Keratinocyte (primary cell): ENCODE data around the gene GPATCH2. TPM values are rescaled to one million over a fixed set of nuclear protein-coding genes. Genes with fewer than 3 reads are reported as not detected.

Source experiments
- DNase-seq: peaks from one replicate; pipeline ENCODE4 v3.0.0-alpha.2; 2011; ENCODE audit warnings: low read depth, missing footprints, low spot score
- FAIRE-seq: peaks from 2 replicates; lab custom pipeline; 2011; peaks lifted over from hg19 to GRCh38; lab: Jason Lieb, UNC
- H2AFZ ChIP-seq: 2 replicates; pipeline ENCODE4 v1.6.0; 2012; ENCODE audit warnings: low read length, control low read depth, inconsistent platforms; ENCODE audit not compliant: control insufficient read depth
- H3K27ac ChIP-seq: 2 replicates; pipeline ENCODE4 v1.5.1; 2011; ENCODE audit warnings: low read length; ENCODE audit not compliant: control insufficient read depth, insufficient read depth
- H3K27me3 ChIP-seq: 3 replicates; pipeline ENCODE4 v1.6.0; 2011; ENCODE audit warnings: low read length; ENCODE audit not compliant: control insufficient read depth, insufficient read depth; ENCODE audit errors: extremely low read depth
- H3K36me3 ChIP-seq, 2 experiments: 2 replicates in 1 of 2; 3 replicates in 1 of 2; pipeline ENCODE4 v1.5.1; 2011; ENCODE audit warnings: low read length in 2 of 2, mild to moderate bottlenecking in 1 of 2; ENCODE audit not compliant: control insufficient read depth in 2 of 2, insufficient read depth in 2 of 2; ENCODE audit errors: extremely low read depth in 1 of 2
- H3K4me1 ChIP-seq: 3 replicates; pipeline ENCODE4 v1.5.1; 2011; ENCODE audit warnings: low read length; ENCODE audit not compliant: control insufficient read depth, insufficient read depth; ENCODE audit errors: extremely low read depth
- H3K4me2 ChIP-seq: 3 replicates; pipeline ENCODE4 v1.6.0; 2011; ENCODE audit warnings: low read depth, low read length; ENCODE audit not compliant: control insufficient read depth, insufficient read depth; ENCODE audit errors: extremely low read depth
- H3K4me3 ChIP-seq, 3 experiments: fragments of 200-600 bp in 1 of 3; sonication (generic) in 1 of 3; 2 replicates in 2 of 3; 3 replicates in 1 of 3; pipeline ENCODE4 v1.5.1; 2011 to 2016; ENCODE audit warnings: low read length in 3 of 3, mild to moderate bottlenecking in 3 of 3, control low read depth in 2 of 3, inconsistent platforms in 1 of 3, low read depth in 1 of 3, mixed read lengths in 1 of 3, mixed run types in 1 of 3, moderate library complexity in 1 of 3; ENCODE audit not compliant: control insufficient read depth in 2 of 3, insufficient read depth in 2 of 3; ENCODE audit errors: extremely low read depth in 1 of 3
- H3K79me2 ChIP-seq: 2 replicates; pipeline ENCODE4 v1.6.0; 2012; ENCODE audit warnings: low read length; ENCODE audit not compliant: control insufficient read depth, insufficient read depth
- H3K9ac ChIP-seq: 3 replicates; pipeline ENCODE4 v1.6.0; 2011; ENCODE audit warnings: low read length; ENCODE audit not compliant: control insufficient read depth, insufficient read depth; ENCODE audit errors: extremely low read depth
- H3K9me1 ChIP-seq: 3 replicates; pipeline ENCODE4 v1.6.0; 2011; ENCODE audit warnings: low read length; ENCODE audit not compliant: control insufficient read depth, insufficient read depth; ENCODE audit errors: extremely low read depth
- H3K9me3 ChIP-seq: 2 replicates; pipeline ENCODE4 v1.5.1; 2012; ENCODE audit warnings: low read depth, low read length; ENCODE audit not compliant: control insufficient read depth
- H4K20me1 ChIP-seq: 3 replicates; pipeline ENCODE4 v1.6.0; 2011; ENCODE audit warnings: low read length; ENCODE audit not compliant: control insufficient read depth, insufficient read depth; ENCODE audit errors: extremely low read depth
- CTCF ChIP-seq, 3 experiments: IDR thresholded peaks in 1 of 3; conservative IDR thresholded peaks in 1 of 3; optimal IDR thresholded peaks in 1 of 3; 2 replicates in 2 of 3; 3 replicates in 1 of 3; pipeline versions ENCODE3 to v1.5.1; 2011; ENCODE audit warnings: low read length in 3 of 3, mild to moderate bottlenecking in 3 of 3, moderate library complexity in 2 of 3, control low read depth in 1 of 3, inconsistent platforms in 1 of 3; ENCODE audit not compliant: insufficient read depth in 2 of 3; ENCODE audit errors: extremely low read depth in 1 of 3
- EZH2 ChIP-seq: IDR thresholded peaks from one replicate; pipeline ENCODE4 v1.6.1; 2012; ENCODE audit warnings: inconsistent platforms, mild to moderate bottlenecking, low read length, moderate library complexity
- dilution Hi-C: fragments of 300-500 bp; cut with MboI; formaldehyde crosslinking; loops from one replicate; pipeline ENCODE4 v1.7.0; 2020; ENCODE audit warnings: low sequenced_read_pairs; ENCODE audit not compliant: extremely low pct_ligation_motif_present
- polyA plus RNA-seq, 5 experiments: library from polyadenylated mRNA; depleted of rRNA in 3 of 5; stranded (reverse) in 3 of 5; stranded (forward) in 1 of 5; unstranded in 1 of 5; fragments of >200 nt; gene quantifications; 1 replicate in 1 of 5; 2 replicates in 3 of 5; 3 replicates in 1 of 5; pipeline versions ENCODE4 v1.2.1 to v1.2.3, GENCODE V29; 2011 to 2012; ENCODE audit warnings: missing spikeins in 2 of 5, low read depth in 1 of 5, low replicate concordance in 1 of 5

Gene GPATCH2
- polyA plus RNA-seq, 1 donor (not counting 4 experiments of a cell fraction or from before 2014, with no cell fraction given): 15.7 TPM

DNA sequence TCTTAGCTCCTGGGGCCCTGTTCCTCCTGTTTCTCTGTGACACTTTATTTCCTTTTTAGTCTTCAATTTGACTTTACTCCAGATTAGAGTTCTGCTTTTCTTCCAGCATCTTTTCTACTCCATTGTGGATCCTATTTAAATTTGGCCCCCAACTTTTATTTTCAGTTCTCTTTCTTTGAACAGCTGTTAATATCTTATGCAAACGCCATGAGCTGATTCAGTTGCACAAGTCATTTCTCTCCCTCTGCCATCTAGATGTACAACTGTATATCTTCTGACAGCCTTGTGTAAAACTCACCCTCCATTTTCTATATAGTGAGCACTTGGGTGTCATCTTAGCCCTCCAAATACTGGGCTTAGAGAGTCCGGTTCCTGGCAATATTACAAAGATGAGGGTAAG lies 42.5 kb upstream of the GPATCH2 start:
- Histone ChIP-seq H3K79me2 (no peaks in the 10 kb centered on the region), H3K36me3 (no peaks in the 10 kb centered on the region), H3K4me1 (no peaks in the 10 kb centered on the region), H3K27ac (no peak overlapping the region), H4K20me1 (no peaks in the 10 kb centered on the region), H3K9me3 (no peaks in the 10 kb centered on the region), H3K4me3 (no peak overlapping the region), H3K9ac (no peak overlapping the region), H2AFZ (no peak overlapping the region), H3K9me1 (no peaks in the 10 kb centered on the region), H3K27me3 (no peaks in the 10 kb centered on the region), H3K4me2 (no peak overlapping the region)
- DNase-seq (no peak), FAIRE-seq (no peak)
- TF ChIP-seq CTCF (optimal IDR thresholded peaks at IDR 0.05 in 1 of 3, IDR thresholded peaks at IDR 0.05 in 1 of 3, conservative IDR thresholded peaks at IDR 0.05 in 1 of 3; ENCODE audit: extremely low read depth in 1 of 3, insufficient read depth in 2 of 3, low read length in 3 of 3): no peak
- no peak for TF ChIP-seq EZH2
- dilution Hi-C loops: no loop called here

DNA sequence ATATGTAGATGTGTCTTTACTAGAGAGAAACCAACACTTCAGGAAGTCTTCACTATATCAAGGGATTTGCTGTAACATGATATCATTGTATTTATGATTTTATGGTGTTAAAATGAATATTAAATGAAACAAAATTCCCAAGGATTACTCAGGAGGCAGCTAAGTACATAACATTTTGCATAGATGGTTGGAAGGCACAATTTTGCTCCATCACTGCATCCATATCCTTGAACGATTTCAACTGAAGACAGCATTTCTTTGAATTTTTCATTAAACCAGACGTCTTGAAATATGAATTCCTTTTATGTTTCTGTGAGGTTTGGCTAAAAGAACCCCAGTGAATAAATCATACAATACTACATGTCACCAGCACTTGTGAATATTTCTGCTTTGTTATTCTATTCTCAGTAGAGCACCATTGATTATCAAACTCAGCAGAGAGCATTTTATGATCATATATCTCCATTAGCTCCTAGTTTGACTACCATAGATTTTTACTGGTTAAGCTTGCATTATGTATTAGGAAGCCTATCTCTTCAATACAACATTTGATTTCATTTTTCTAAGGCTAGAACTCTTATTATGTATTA lies 37.6 kb upstream of the GPATCH2 start:
- FAIRE-seq: no peak
- dilution Hi-C loops: no loop called here
- Histone ChIP-seq H3K36me3 (no peaks in the 10 kb centered on the region), H3K4me3 (no peak overlapping the region), H2AFZ (no peak overlapping the region), H3K9ac (no peak overlapping the region), H3K27me3 (no peaks in the 10 kb centered on the region), H3K4me2 (no peak overlapping the region), H3K9me1 (no peaks in the 10 kb centered on the region), H3K79me2 (no peaks in the 10 kb centered on the region), H3K9me3 (no peaks in the 10 kb centered on the region), H3K27ac (no peak overlapping the region), H4K20me1 (no peaks in the 10 kb centered on the region), H3K4me1 (no peaks in the 10 kb centered on the region)
- TF ChIP-seq EZH2 (no peak), CTCF (optimal IDR thresholded peaks at IDR 0.05 in 1 of 3, IDR thresholded peaks at IDR 0.05 in 1 of 3, conservative IDR thresholded peaks at IDR 0.05 in 1 of 3; ENCODE audit: extremely low read depth in 1 of 3, insufficient read depth in 2 of 3, low read length in 3 of 3) (no peak)
- DNase-seq: no peak
